Activated naive CD8-positive, alpha-beta T cell treated with anti-CD3 and anti-CD28 coated beads, Interleukin-2, amount 50 U/mL, for 16 hours (primary cell): Measurements from ENCODE around the gene C16orf90.

Experiments used
- DNase-seq: peaks from one replicate; pipeline ENCODE4 v3.0.0-alpha.2; 2020; ENCODE audit warnings: low read depth, low spot score

Gene C16orf90, protein sequence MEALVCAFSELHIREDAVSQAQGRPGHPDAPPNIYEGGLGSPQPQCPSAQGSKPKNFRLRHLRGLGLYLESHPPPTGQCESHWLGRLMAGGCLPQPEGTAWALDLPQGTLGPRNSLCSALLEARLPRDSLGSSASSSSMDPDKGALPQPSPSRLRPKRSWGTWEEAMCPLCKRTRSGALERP

GRCh38 chr16:3495176-3495575 is at the start of gene C16orf90:
Gene C16orf90 (minus strand): TSS chr16:3495489. CDS start chr16:3495421, 68 bp downstream.
- no peak for DNase-seq

DNA sequence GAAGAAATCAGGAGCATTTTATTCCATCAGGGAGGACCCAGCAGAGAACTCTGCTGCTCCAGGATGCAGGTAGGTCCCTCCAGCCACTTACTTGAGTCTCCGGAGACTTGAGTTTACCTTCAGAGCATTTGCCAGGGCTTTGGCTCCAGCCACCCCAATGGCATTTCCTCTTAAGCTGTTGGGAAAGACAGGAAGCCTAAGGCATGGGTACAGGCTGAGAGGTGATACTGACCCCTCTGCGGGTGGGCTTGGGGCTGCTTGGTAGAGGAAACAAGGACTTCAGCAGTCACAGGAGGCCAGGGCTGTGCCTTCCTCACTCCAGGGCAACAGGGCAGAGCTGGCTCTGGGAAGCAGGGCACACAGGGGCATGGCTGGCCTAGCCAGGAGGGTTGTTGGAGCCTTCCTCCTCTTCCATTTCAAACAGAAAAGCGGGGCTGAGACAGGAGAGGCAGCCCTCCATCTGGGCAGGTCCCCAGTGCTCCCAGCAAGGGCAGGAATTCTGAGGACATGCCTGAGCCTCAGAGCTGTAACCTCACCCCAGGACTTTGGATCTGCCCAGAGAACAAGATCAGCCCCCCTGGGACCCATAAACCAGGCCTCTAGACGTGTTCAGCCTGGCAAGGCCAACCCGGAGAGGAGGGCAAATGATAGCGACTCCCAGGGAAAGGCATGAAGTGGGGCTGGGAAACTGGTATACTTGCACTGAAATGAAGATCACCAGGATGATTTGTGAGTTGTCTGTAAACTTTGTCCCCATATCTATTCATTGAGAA is 47.5 kb upstream of the C16orf90 start:
- no peak for DNase-seq

GRCh38 chr16:3541527-3542155 is 46.4 kb upstream of the C16orf90 start:
- DNase-seq = no peak

DNA sequence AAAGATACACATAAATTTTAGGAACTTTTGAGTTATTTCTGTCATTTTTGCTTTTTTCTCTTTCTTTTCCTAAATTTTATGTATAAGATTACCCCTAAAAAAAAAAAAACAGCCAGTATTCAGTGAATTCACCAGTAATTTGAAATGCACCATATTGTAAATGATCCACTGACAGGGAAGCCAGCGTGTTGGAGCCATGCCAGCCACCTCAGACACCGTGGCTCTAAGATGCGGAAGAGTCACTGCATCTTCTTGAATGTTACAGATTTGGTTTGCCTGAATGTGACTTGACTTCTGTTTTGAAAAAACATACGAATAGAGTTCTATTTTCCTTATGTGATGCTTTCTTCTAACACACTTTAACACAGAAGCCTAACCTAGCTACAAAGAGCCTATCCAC is 42.9 kb upstream of the C16orf90 start:
- DNase-seq = no peak

GRCh38 chr16:3536851-3537250 is 41.6 kb upstream of the C16orf90 start:
- no peak for DNase-seq

- DNase-seq = no peak
Observed at GRCh38 chr16:3536271-3536731, 41.0 kb upstream of the C16orf90 start.

DNA sequence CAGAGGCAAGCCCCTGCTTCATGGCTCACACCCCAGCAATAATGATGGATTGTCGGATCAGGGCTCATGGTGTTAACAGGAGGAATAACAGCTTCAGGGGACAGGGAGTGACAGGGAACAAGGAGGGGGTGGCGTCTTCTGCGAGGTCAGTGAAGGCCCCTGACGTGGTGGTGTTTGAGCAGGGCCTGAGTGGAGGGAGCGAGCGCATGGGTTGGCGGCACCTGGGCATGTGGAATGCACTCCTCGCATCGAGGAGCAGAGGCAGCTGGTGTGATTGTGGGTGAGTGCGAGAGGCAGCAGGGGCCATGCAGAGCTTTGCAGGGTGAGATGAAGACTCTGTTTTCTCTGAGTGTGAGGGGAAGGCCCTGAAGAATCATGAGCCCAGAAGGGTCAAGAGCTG is 38.8 kb upstream of the C16orf90 start:
- DNase-seq = no peak

- no peak for DNase-seq
Observed at GRCh38 chr16:3532741-3533140, 37.5 kb upstream of the C16orf90 start.

- DNase-seq = no peak
Observed at GRCh38 chr16:3530371-3530914, 35.2 kb upstream of the C16orf90 start.

GRCh38 chr16:3529175-3529574 is 33.9 kb upstream of the C16orf90 start:
- DNase-seq = no peak

DNA sequence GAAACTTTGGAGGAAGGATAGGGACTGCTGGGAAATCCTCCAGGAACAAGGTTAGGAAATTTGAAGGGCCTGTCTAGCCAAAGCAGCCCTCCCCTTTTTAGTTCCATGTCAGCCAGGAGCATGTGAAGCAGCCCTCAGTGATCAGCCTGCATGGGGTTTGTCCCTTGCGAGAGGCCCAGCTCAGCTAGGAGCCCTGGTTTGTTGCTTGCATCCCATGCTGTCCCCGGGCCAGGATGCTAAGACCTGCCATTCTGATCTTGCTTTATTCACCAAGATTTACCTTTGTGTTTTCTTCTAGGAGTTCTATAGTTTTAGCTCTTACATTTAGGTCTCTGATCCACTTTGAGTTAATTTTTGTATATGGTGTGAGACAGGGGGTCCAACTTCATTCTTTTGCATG is 33.1 kb upstream of the C16orf90 start:
- DNase-seq = no peak

GRCh38 chr16:3527216-3527829 is 32.0 kb upstream of the C16orf90 start:
- peak; percentile 11 for DNase-seq

DNA sequence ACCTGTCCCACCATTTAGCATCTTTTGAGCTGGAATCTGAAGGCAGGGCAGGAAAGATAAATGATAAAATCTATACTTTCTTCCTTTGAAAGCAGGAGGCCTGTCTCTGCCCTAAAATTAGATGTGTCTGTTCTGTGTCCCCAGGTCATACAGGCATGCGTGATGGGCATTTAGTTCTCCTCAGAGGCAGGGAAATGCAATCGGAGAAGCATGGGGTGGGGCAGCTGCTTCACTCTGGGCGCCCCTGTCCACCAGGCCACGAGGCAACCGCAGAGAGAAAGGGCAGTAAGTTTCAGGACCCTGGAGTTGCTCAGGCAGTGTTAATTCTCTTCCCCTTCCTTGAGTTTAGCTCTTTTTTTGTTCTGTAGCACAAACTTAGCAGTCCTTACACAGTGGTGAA is 30.7 kb upstream of the C16orf90 start:
- no peak for DNase-seq

DNA sequence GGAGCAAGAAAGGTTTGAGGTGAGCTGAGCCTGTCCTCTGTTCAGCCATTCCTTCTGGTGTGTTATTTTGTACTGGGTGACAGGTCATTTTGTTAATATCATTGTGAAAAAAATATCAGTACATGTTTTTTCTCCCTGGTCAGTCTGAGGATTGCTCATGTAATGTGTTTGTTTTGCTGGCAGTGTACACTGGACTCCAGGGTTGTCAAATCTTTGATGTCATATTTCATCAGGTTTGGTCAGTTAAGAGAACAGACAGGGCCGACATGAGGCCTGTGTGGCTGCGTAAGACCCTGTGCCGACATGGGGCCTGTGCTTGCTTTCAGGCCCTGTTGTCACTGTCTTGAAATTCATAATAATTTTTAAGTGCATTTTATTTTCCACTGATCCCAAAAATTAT is 28.0 kb upstream of the C16orf90 start:
- DNase-seq = no peak

GRCh38 chr16:3520841-3521240 is 25.6 kb upstream of the C16orf90 start:
- no peak for DNase-seq

GRCh38 chr16:3520413-3520812 is 25.1 kb upstream of the C16orf90 start:
- no peak for DNase-seq

DNA sequence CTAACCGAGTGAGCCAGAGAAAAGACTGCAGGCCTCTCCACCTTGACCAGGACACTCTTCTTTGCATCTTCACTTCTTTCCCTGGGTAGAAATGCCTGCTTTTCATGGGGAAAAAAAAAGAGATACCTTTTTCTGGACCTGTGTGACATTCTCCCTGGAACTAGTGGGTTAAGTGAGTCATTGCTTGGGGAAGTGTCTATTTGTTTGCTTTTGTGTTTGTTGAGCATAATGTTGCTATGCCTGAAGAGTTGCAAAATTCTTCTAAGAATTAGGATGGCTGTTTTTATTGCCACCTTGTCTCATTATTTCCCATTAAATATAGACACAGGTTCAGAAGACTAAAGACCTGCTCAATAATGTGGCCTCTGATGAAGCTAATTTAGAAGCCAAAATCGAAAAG is 24.3 kb upstream of the C16orf90 start:
- DNase-seq = no peak

- DNase-seq = no peak
Observed at GRCh38 chr16:3518986-3519348, 23.7 kb upstream of the C16orf90 start.

- DNase-seq = no peak
Observed at GRCh38 chr16:3518292-3518985, 23.1 kb upstream of the C16orf90 start.

GRCh38 chr16:3515897-3516296 is 20.6 kb upstream of the C16orf90 start:
- DNase-seq = no peak

DNA sequence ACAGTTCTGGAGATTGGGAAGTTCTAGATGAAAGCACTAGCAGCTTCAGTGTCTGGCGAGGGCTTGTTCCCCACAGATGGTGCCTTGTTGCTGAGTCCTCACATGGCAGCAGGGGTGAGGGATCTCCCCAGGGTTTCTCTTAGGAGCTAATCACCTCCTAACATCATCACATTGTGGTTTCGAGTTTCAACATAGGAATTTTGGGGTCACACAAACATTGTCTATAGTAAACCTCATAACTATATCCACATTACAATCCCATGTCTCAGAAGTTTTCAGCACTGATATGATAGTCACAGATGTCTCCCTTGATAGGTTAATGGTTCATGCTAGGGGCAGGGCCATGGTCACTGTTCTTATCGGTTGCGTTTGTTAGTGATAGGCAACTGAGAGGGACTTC is 19.3 kb upstream of the C16orf90 start:
- no peak for DNase-seq
